Activated CD4-positive, CD25-positive, alpha-beta regulatory T cell treated with anti-CD3 and anti-CD28 coated beads, Interleukin-2, amount 50 U/mL, for 16 hours (primary cell): ENCODE data around the gene PDE4DIP.
"Not testable (repeated sequence)": the region's sequence is repeated elsewhere in the genome, so short reads cannot be mapped to it uniquely, and the experiment has no call there.

ENCODE experiments used
- DNase-seq: peaks from one replicate; pipeline ENCODE4 v3.0.0-alpha.2; 2020; ENCODE audit warnings: low read depth, low spot score

Gene PDE4DIP

DNA sequence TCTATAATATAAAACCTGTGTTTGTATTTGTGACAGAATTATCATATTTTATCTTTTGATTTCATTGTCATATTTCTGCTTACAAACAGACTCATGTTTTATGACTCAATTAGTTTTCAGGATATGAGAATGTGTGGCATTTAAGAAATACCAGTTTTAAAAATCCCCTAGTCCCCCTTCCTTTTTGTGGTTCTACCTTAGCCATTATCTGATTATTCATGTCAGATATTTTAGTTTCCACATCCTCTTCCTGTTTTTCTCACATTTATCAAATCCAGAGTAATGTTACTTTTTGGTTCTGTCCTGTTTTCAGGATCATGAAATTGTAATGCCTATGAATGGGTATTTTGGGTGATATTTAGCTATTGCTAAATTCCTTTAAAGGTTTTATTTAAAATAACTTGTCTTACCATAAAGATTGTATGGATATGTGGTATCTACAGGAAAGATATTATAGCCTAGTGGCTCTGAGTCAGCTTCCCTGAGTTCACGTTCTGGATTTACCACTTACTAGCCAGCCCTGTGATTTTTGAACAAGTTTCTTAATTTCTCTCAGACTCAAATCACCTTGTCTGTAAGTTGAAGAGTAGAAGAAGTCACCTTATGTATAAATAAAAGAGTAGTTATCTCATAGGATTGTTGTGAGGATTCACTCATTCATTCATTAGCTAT lies 131.8 kb downstream of the PDE4DIP start:
- DNase-seq = not testable (repeated sequence)

DNA sequence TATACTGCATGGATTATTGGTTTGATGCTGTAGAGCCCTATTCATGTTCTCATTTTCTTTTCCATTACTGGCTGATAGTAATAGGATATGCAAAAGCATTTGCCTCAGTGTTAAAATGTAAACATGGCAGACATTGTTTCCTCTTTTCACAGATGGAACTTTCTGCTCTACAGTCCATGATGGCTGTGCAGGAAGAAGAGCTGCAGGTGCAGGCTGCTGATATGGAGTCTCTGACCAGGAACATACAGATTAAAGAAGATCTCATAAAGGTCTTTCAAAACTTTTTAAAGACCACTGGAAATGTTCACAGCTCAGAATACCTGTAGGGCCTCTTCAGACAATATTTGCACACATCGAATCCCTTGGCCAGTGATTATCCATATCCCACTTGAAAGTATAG lies 133.6 kb downstream of the PDE4DIP start:
- not testable (repeated sequence) for DNase-seq

GRCh38 chr1:148989378-148989777 lies 145.2 kb downstream of the PDE4DIP start:
- not testable (repeated sequence) for DNase-seq

GRCh38 chr1:148990233-148990788 lies 146.1 kb downstream of the PDE4DIP start:
- not testable (repeated sequence) for DNase-seq

DNA sequence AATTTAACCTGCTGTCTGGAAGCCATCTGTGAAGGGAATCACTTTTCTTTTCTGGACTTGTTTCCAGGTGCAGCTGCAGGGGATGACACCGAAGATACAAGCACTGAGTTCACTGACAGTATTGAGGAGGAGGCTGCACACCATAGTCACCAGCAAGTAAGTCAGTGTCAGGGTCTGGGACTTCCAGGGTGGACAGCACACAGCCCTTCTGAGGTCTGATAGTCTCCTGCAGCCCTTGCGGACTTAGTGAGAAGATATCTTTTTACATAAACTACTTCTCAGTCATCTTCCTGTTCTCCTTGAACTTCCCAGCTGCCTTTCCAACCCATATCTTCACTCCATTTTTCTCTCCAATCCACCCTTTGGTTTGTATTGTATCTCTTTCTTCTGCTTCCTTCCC lies 147.6 kb downstream of the PDE4DIP start:
- DNase-seq = not testable (repeated sequence)

- not testable (repeated sequence) for DNase-seq
These were observed 148.1 kb downstream of the PDE4DIP start for GRCh38 chr1:148992364-148992763.

DNA sequence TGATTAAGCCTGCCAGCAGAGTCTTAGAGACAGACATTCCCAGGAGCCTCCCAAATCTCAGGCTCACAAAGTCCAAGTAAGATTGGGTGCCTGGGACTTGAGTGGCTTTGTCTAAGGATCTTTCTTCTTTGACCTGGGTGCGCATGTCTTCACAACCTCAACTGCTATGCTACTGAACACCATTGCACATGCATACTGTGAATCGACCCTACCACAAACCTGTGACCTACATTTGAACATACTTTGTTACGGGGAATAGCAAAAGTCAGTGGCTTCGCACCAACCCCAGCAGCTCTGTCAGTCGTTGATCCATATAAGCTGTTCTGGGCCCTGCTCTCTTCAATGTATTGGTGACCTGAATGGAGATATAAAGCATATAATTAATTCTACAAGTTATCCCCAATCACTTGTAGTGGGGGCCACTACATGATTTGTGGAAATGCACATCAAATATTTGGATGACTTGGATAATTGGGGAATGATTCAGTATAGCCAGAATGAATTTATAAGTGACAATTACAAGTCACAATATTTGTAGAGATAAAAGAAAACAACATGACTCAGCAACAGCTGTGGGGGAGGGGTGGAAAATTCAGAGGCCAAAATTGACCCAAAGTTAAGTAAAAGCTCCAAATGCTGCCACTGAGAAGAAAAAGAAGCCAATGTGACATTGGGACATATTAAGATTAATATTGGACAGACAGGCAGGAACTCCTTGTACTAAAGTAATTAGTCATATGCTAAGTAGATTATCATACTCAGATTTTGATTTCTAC lies 152.4 kb downstream of the PDE4DIP start:
- not testable (repeated sequence) for DNase-seq

DNA sequence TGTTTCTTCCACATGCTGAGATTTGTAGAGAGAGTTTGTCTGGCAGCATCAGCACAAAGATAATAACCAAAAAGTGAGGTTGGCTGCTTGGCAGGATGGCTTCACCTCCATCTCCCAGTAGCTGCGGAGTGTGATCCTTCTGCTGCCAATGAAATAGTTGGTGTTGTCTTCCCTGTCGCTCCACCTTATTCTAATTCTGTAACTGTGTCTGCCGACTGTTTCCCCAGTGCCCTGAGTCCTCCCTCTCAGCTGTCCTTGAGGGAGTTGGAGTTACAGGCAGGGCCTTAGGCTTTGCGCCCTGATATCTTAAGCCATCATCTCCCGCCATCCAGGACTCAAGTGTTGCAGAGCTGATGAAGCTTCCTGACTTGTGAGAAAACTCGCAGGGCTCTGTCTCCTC lies 153.2 kb downstream of the PDE4DIP start:
- not testable (repeated sequence) for DNase-seq

DNA sequence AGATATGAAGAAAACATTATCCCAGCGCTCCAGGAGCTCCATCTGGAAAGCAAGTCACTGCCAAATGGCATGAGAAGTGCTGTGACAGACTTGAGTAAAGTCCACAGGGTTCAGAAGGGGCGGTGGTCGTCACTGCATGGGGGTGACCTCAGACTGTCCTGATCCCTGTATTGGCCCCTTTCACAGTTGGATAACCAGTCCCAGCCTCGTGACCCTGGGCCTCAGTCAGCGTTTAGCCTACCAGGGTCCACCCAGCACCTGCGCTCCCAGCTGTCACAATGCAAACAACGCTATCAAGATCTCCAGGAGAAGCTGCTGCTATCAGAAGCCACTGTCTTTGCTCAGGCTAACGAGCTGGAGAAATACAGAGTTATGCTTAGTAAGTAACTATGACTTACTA lies 158.4 kb downstream of the PDE4DIP start:
- not testable (repeated sequence) for DNase-seq

DNA sequence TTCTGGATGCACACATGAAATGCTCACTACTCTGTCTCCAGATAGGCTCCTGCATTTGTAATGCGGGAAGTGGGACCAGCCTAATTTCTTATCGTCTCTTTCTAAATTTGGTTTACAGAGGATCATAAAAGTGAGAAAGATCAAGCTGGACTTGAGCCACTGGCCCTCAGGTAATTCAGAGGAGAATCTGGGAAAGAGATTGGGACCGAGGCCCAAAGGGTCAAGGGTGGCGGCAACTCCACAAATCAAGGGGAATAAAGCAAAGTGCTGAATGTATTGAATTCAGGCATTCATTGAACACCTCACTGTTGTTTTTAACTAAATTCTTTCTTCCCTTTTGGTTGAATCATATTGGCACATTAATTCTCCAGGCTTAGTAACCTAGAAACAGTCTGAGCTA lies 164.1 kb downstream of the PDE4DIP start:
- not testable (repeated sequence) for DNase-seq

DNA sequence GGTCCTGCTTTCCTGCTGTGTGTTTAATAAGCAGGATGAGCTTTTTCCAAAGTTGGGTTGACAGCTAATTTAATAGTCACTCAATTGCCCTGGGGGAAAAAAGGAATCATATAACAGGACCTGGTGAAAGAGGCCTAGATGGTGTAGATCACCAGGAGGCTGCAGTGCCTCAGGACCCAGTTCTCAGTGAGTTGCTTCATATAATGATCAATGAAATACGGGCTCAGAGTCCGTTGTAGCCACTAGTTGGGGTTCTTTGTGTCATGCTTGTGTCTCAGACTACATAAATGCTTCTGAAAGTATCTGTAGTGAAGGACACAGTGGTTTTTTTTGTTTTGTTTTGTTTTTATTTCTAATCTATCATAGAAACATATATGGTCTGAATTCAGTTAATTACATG lies 164.5 kb downstream of the PDE4DIP start:
- not testable (repeated sequence) for DNase-seq

GRCh38 chr1:149009761-149010160 lies 165.5 kb downstream of the PDE4DIP start:
- DNase-seq = not testable (repeated sequence)

DNA sequence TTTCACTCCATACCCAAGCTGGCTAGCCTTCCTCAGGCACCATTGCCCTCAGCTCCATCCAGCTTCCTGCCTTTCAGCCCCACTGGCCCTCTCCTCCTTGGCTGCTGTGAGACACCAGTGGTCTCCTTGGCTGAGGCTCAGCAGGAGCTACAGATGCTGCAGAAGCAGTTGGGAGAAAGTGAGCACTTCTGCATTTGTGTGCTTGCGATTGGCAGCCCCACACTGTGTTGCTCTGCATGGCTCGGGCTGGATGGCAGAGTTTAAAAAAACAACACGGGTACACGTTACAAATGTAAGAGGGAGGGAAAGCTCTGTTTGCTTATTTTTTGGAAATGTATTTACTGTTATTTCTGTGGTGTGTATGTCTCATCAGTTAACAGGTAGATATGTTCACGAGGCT lies 168.4 kb downstream of the PDE4DIP start:
- DNase-seq = not testable (repeated sequence)

- DNase-seq = not testable (repeated sequence)
These were observed 169.3 kb downstream of the PDE4DIP start for GRCh38 chr1:149013513-149013912.

- not testable (repeated sequence) for DNase-seq
These were observed 171.3 kb downstream of the PDE4DIP start for GRCh38 chr1:149015522-149015921.

- DNase-seq = not testable (repeated sequence)
These were observed 172.4 kb downstream of the PDE4DIP start for GRCh38 chr1:149016626-149017025.

GRCh38 chr1:149018577-149018976 lies 174.3 kb downstream of the PDE4DIP start:
- not testable (repeated sequence) for DNase-seq

DNA sequence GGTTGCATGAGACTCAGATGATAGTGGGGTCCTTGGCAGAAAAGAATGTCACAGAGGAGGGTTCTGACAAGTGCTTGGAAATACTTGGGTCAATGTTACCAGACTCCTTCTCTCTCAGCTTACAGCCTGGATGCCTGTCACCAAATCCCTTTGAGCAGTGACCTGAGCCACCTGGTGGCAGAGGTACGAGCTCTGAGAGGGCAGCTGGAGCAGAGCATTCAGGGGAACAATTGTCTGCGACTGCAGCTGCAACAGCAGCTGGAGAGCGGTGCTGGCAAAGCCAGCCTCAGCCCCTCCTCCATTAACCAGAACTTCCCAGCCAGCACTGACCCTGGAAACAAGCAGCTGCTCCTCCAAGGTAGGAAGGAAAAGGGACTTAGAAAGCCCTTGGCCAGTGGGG lies 180.1 kb downstream of the PDE4DIP start:
- DNase-seq = not testable (repeated sequence)

DNA sequence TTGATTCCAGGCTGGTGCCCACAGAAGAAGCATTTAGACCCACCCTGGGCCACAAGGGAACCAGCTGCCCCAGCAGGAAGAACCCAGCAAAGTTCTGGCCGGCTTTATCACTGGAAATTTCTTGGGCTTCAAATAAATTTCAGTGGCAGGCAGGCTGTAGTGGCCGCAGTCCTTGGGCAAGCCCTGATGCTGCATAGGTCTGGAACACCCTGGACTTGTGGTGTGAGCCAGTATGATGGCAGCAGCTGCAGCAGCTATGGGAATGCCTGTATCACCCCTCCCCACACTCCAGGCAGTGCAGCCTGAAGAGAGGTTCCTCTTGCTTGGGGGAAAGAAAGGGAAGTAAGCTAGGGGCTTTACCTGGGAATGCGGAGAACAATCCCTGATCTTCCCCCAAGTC lies 189.7 kb downstream of the PDE4DIP start:
- DNase-seq = not testable (repeated sequence)

DNA sequence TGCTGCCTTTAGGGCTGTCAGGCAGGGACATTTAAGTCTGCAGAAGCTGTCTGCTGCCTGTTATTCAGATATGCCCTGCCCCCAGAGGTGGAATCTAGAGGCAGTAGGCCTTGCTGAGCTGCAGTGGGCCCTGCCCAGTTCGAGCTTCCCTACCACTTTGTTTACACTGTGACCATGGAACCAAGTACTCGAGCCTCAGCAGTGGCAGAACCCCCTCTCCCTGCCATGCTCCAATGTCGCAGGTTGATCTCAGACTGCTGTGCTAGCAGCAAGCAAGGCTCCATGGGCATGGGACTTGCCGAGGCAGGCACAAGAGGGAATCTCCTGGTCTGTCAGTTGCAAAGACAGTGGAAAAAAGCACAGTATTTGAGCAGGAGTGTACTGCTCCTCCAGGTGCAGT lies 198.8 kb downstream of the PDE4DIP start:
- not testable (repeated sequence) for DNase-seq

GRCh38 chr1:149064611-149065010 lies 220.4 kb downstream of the PDE4DIP start:
- not testable (repeated sequence) for DNase-seq

DNA sequence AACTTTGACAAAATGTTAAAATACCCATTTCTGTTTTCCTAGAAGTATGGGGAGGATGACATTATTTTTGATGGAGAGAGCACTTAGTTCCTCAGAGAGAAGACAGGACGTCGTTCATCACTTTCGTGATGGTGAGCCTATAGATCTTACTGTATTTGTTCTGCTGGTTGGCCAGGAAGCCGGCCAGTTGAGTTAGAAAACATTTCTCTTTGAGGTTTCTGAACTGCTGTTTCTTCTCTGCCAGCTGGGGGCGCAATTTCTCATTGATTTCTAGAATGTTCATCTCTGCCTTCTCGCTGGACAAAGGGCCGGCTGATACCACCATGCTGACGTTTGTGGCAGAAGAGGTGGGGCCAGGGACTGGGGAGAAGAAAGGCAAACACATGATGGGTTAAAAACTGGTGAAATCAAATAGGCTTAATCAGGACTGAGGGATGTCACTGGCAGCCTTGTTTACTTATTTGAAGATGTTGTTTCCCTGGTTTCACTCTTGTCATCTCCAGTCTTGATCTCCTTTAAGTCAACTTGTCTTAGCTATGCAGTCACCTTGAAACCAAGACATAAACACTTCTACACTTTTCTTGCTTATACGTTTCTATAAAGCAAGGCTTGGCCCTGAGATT lies 231.4 kb downstream of the PDE4DIP start:
- DNase-seq = not testable (repeated sequence)
